GM13976 (cell line): Measurements from ENCODE around the gene ARHGEF18.

Source experiments
- DNase-seq: peaks from one replicate; pipeline ENCODE4 v3.0.0; 2012; ENCODE audit warnings: low spot score
- CTCF ChIP-seq: IDR thresholded peaks from 2 replicates; pipeline ENCODE4 v1.5.1; 2012; ENCODE audit warnings: borderline replicate concordance, mild to moderate bottlenecking; ENCODE audit not compliant: insufficient read depth; ENCODE audit errors: extremely low read depth, missing control alignments, control extremely low read depth
- in situ Hi-C: fragments of 300-500 bp; cut with MboI; formaldehyde crosslinking; loops from one replicate; pipeline ENCODE4 v1.12.0; 2022; ENCODE audit warnings: low sequenced_read_pairs, mixed read lengths, inconsistent platforms; ENCODE audit not compliant: unreplicated experiment

Gene ARHGEF18

GRCh38 chr19:7377196-7377595, 28.5 kb downstream of the ARHGEF18 start:
- in situ Hi-C loops: no loop called here
- no peak for TF ChIP-seq CTCF
- no peak for DNase-seq

- in situ Hi-C loops: no loop called here
- no peak for TF ChIP-seq CTCF
- DNase-seq: no peak
Observed at GRCh38 chr19:7381073-7381390, 32.3 kb downstream of the ARHGEF18 start.

GRCh38 chr19:7382694-7383093, 34.0 kb downstream of the ARHGEF18 start:
- TF ChIP-seq CTCF: no peak
- in situ Hi-C loops: no loop called here
- DNase-seq: no peak

- no peak for DNase-seq
Observed at GRCh38 chr19:7383284-7383683, 34.5 kb downstream of the ARHGEF18 start.

GRCh38 chr19:7385062-7385461, 36.3 kb downstream of the ARHGEF18 start:
- DNase-seq: no peak
- in situ Hi-C loops: no loop called here
- no peak for TF ChIP-seq CTCF

More at GRCh38 chr19:7383284-7383683, 34.5 kb downstream of the ARHGEF18 start:
- in situ Hi-C loops: no loop called here
- TF ChIP-seq CTCF: no peak

- DNase-seq: no peak
- in situ Hi-C loops: no loop called here
- no peak for TF ChIP-seq CTCF
Observed at GRCh38 chr19:7386308-7386707, 37.6 kb downstream of the ARHGEF18 start.

- in situ Hi-C loops: no loop called here
- TF ChIP-seq CTCF: no peak
- DNase-seq: no peak
Observed at GRCh38 chr19:7386769-7387168, 38.0 kb downstream of the ARHGEF18 start.
